GM19467 (cell line): Measurements from ENCODE around the gene BRD7.

Experiments
- ATAC-seq: cut with Tn5 transposase; IDR thresholded peaks from one replicate; pipeline ENCODE4 v1.9.1; 2021; ENCODE audit warnings: mild to moderate bottlenecking, moderate library complexity; ENCODE audit not compliant: unreplicated experiment

Gene BRD7

DNA sequence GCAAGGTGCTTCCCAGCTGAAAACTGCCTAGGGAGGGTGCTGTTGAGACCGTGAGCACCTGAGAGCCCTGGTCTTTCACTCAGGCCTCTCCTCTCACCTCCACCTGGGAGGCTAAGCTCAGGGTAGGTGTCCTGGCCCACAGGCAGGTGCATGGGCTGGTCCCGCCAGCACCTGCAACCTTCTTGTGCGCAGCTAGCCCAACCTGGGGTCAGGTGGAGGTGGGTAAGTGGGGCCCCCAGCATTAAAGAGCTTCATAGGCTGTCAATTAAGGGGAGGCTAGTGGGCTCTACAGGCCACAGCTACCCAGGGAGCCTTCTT is 93.7 kb downstream of the BRD7 start:
- ATAC-seq, result no peak

GRCh38 chr16:50274326-50275097 is 94.3 kb downstream of the BRD7 start:
- peak; percentile 25 for ATAC-seq

DNA sequence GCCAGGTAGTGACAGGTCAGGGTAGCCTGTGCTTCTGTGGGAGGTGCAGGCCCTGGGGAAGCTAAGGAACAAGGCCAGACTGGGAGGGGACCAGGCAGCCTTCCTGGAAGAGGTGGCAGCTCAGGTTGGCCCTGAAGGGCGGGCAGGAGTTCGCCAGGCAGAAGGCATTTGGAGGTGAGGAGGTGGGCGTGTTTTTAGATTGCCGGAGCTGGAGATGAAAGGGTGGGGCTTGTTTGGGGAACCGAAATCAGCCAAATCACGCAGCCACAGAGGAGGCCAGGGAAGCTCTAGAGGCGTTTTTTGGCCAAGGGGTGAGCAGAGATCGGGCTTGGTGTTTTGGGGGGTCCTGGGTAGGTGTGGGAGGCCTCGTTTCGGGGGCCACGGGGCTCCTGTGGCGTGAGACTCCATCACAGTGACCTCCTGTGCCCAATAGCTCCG is 94.9 kb downstream of the BRD7 start:
- ATAC-seq, result peak; percentile 66

DNA sequence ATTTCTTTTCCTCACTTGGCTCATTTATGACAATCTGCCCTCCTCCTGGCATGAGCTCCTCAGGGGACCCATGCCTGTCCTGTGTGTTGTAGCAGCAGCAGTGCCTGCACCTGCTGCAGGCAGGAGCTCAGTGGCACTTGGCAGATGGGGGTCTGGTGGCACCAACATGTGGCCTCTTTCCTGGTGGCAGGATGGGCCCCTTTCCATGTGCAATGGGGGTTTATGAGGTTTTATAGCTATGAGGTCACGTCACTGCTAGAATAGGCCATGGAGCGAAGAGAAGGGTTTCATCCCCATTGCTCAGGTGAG is 95.5 kb downstream of the BRD7 start:
- ATAC-seq, result no peak

GRCh38 chr16:50272687-50273381 is 96.0 kb downstream of the BRD7 start:
- no peak for ATAC-seq

DNA sequence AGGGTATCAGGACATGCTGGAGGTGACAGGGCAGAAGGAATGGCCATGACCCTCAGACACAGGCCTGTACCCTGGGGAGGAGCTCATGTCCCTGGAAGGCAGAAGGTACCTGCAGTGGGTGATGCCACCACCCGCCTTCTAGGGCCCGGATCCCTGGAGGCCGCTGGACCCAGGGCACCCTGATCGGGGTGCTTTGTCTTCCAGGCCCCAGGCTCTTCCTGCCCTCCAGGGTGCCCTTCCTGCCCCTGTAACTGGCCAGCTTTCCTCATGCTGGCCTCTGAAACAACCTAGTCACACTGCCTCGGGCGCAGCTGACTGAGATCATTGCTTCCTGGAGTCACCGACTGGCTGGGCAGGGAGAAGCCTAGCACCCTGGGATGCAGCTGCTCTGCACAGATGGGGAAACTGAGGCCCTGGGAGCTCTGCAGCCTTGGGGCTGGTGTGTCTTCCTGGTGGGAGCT is 96.6 kb downstream of the BRD7 start:
- ATAC-seq, result no peak

DNA sequence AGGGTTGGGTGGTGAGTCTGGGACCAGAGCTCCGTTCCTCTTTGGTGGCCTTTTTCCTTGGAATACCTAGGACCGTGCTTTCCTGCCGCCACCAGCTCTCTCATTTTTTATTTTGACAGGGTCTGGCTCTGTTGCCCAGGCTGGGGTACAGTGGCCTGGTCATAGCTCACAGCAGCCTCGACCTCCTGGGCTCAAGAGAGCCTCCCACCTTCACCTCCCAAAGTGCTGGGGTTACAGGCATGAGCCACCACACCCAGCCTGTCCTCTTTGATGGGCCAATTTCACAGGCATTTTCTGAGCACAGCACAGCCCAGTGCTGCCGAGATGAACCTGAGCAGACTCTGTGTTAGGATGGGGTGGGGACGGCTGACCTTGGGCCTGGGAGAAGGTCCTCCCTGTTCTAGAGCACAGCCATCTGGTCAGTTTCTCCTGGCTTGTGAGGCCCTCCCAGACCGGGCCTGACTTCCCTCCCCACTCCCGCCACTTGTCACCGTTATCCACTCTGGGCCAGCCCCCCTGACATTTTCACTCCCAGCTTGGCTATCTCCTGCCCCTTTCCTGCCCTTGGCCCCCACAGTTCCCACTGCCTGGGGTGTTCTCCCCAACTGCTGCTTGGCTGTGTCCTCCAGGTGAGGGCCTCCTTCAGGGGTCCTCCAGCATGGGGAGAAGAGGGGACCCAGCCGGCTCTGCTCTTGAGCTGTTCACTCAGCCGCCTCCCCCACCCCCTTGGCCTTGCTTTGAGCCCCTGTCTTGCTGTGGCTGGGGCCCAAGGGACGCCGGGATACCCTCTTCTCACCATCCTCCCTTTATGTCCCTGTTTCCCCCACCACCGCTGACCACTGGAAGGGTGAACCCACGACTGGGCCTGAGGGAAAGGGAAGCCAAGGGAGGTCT is 97.4 kb downstream of the BRD7 start:
- no peak for ATAC-seq

DNA sequence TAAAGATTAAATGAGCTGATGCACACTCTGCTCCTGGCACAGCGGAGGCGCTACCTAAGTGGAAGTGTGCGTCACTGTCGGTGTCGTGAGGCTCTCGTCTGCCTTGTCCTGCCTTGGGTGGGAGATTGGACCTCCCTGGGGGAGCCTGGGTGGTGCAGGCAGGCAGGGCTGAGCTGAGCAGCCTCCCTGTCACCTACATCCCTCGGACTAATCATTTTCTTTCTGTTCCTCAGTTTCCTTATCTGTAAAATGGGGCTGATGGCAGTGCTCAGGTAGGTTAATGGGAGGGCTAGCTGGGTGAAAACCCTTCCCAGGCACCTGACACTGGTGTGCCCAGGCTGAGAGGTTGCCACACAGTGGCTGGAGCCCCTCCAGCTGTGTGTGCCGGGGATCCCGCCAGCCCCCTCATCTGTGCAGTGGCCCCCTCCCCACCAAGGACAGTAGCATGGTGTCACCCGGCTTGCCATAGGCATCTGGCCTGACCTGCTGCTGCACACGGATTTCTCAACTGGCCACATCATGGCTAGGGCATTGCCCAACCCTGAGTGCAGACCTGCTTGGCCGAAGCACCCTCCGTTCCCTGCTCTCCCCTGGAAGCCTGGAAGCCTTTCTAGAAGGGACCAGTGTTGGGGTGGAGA is 98.2 kb downstream of the BRD7 start:
- no peak for ATAC-seq

- ATAC-seq, result no peak
Measured at GRCh38 chr16:50269769-50270509, 98.8 kb downstream of the BRD7 start.

DNA sequence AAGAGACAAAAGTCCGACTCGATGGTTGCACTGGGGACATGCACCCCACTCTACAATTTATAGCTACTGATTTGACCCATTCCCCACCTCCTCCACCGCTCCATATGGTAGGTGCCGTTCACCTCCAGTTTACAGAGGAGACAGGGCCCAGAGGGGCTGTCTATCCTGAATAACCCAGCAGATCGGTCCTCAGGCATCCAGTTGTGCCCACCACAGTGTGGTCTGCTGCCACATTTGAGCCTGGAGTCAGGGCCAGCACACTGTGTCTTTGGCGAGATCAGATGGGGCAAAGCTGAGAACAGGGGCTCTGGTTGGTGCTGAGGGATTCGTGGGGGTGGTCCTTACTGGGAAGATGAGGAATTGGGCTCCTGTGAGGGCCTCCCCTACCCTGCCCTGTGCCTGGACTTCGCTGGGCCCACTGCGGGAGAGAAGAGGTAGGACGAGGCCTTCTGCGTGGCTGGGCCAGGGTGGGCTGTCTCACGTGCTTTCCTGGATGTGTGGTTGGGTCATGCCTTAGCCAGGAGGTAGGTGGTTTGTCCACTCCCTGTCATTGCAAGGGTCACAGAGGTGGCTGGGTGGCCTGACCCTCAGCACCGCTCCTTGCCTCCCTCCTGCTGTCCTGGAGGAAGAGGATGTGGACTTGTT is 99.6 kb downstream of the BRD7 start:
- no peak for ATAC-seq

DNA sequence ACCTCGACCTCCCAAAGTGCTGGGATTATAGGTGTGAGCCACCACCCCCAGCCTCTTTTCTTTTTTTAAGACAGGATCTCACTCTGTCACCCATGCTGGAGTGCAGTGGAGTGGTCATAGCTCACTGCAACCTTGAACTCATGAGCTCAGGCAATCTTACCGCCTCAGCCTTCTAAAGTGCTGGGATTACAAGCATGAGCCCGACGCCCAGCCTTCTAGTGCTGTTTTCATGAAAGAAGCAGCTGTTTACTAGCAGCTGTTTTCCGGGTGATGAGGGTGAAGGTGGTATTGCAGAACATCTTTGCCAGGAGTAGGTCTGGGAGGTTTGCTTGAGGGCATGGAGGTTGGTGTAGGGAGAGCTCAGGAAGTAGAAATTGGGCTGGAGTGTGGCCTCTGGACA is 100.4 kb downstream of the BRD7 start:
- no peak for ATAC-seq

DNA sequence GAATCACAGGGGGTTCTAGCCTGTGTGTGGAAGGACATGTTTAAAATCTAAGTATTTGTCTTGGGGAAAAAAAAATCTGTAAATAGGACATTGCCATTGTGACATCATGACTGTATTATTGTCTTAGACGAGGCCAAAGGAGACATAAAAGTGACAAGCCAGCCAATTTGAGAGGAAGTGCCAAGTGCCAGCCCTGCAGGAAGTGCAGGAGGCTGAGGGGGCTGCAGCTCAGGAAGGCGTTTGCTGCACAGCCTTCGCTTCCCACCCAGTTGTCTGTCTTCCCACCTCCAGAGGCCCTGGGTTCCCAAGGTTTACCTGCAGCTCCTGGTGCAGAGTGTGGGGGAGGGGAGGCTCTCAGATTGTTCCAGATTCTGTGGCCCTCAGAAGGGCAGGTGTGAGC is 101.1 kb downstream of the BRD7 start:
- ATAC-seq, result no peak

GRCh38 chr16:50267151-50267631 is 101.6 kb downstream of the BRD7 start:
- no peak for ATAC-seq

- ATAC-seq, result peak; percentile 70
Measured at GRCh38 chr16:50266337-50267091, 102.3 kb downstream of the BRD7 start, which contains the start of gene ADCY7. TSS of gene ADCY7 (plus strand) at chr16:50266551. CDS start at chr16:50288180, 21,629 bp downstream.
